PC-3 (cell line): ENCODE data around the gene DNAH10. TPM values are rescaled to one million over a fixed set of nuclear protein-coding genes. Genes with fewer than 3 reads are reported as not detected.

Experiments
- ATAC-seq: fragments of 200-7000 bp; cut with Tn5 transposase; 2 replicates; pipeline ENCODE4 v1.9.1; 2020; ENCODE audit warnings: mild to moderate bottlenecking, moderate library complexity
- BruUV-seq: library from RNA; stranded (reverse); fragments of 400-500 nt; replicated peaks from 2 replicates; lab custom pipeline; 2021; lab: Mats Ljungman, UMichigan
- CTCF ChIA-PET: fragments of 300-600 bp; sonication (Branson Sonifier 250); formaldehyde crosslinking; loops from one replicate; lab custom pipeline; 2022; ENCODE audit warnings: antibody characterized with exemption; lab: Charles Lee
- POLR2A ChIA-PET: fragments of 300-600 bp; sonication (Branson Sonifier 250); formaldehyde crosslinking; loops from one replicate; lab custom pipeline; 2022; ENCODE audit warnings: antibody characterized with exemption; ENCODE audit not compliant: unreplicated experiment; lab: Charles Lee
- DNase-seq: peaks from one replicate; pipeline ENCODE4 v3.0.0-alpha.2; 2015
- H2AFZ ChIP-seq: fragments of 300-600 bp; sonication (generic); 2 replicates; pipeline ENCODE4 v1.6.0; 2016; ENCODE audit warnings: antibody characterized with exemption, low read length
- H3F3A ChIP-seq: fragments of 300-600 bp; sonication (generic); one replicate; pipeline ENCODE4 v1.6.0; 2017; ENCODE audit warnings: antibody characterized with exemption, low read length, control low read depth, mild to moderate bottlenecking; ENCODE audit not compliant: unreplicated experiment
- H3K27ac ChIP-seq: fragments of 300-600 bp; sonication (generic); 2 replicates; pipeline ENCODE4 v1.5.1; 2016; ENCODE audit warnings: mild to moderate bottlenecking, low read length
- H3K27me3 ChIP-seq: fragments of 300-600 bp; sonication (generic); 2 replicates; pipeline ENCODE4 v1.6.1; 2016; ENCODE audit warnings: low read length, mixed read lengths
- H3K36me3 ChIP-seq: fragments of 300-600 bp; sonication (generic); 2 replicates; pipeline ENCODE4 v1.6.1; 2016; ENCODE audit warnings: low read depth, mixed run types, low read length, mixed read lengths
- H3K4me1 ChIP-seq: fragments of 300-600 bp; sonication (generic); 2 replicates; pipeline ENCODE4 v1.5.1; 2016; ENCODE audit warnings: low read length; ENCODE audit not compliant: insufficient read depth
- H3K4me2 ChIP-seq: fragments of 300-600 bp; sonication (generic); 2 replicates; pipeline ENCODE4 v1.6.0; 2016; ENCODE audit warnings: low read length
- H3K4me3 ChIP-seq: fragments of 300-600 bp; sonication (generic); 2 replicates; pipeline ENCODE4 v1.5.1; 2016; ENCODE audit warnings: mild to moderate bottlenecking, low read length, mixed read lengths
- H3K79me2 ChIP-seq: fragments of 300-600 bp; sonication (generic); 2 replicates; pipeline ENCODE4 v1.6.1; 2017; ENCODE audit warnings: low read length, mixed read lengths
- H3K9ac ChIP-seq: fragments of 300-600 bp; sonication (generic); 2 replicates; pipeline ENCODE4 v1.6.0; 2016; ENCODE audit warnings: mild to moderate bottlenecking, low read length
- H3K9me2 ChIP-seq: fragments of 300-600 bp; sonication (generic); replicated peaks from 2 replicates; pipeline ENCODE4 v1.6.1; 2016; ENCODE audit warnings: mixed run types, low read length, mixed read lengths
- H3K9me3 ChIP-seq: fragments of 300-600 bp; sonication (generic); 2 replicates; pipeline ENCODE4 v1.6.1; 2016; ENCODE audit warnings: low read length, mixed read lengths
- H4K20me1 ChIP-seq: fragments of 300-600 bp; sonication (generic); 2 replicates; pipeline ENCODE4 v1.6.1; 2016; ENCODE audit warnings: low read length, mixed read lengths
- CTCF ChIP-seq: fragments of 300-600 bp; sonication (generic); conservative IDR thresholded peaks from 2 replicates; pipeline ENCODE4 v1.5.1; 2017; ENCODE audit warnings: antibody characterized with exemption, low read depth, mild to moderate bottlenecking, low read length
- EZH2 ChIP-seq: fragments of 300-600 bp; sonication (generic); IDR thresholded peaks from one replicate; pipeline ENCODE4 v1.6.1; 2017; ENCODE audit warnings: antibody characterized with exemption, mild to moderate bottlenecking, low read length; ENCODE audit not compliant: unreplicated experiment
- EZH2phosphoT487 ChIP-seq: fragments of 300-600 bp; sonication (generic); IDR thresholded peaks from 2 replicates; pipeline ENCODE4 v1.6.1; 2018; ENCODE audit warnings: mild to moderate bottlenecking, antibody characterized with exemption, low read length, borderline replicate concordance
- intact Hi-C: fragments of 100-400 bp; cut with micrococcal nuclease; formaldehyde crosslinking; loops from 2 replicates; pipeline ENCODE4 v1.9.0; 2023
- total RNA-seq: library from RNA; depleted of rRNA; stranded (reverse); fragments of >200 nt; gene quantifications from 2 replicates; pipeline ENCODE4 v1.2.3, GENCODE V29; 2014

The DNAH10 gene
- total RNA-seq, 1 experiment from 2014 or later, result 0.15 TPM

- BruUV-seq, result no TSS peak
- intact Hi-C loops, result no loop called here
- POLR2A ChIA-PET, result no interaction called here
- H3K27ac ChIP-seq, result no peak overlapping the region
- H3K9me3 ChIP-seq, result peaks cover 6% of the 10 kb centered on the region; the same call in 1 of the 2 replicates
- H2AFZ ChIP-seq, result no peak overlapping the region
- peaks cover 8% of the 10 kb centered on the region; the same call in 1 of the 2 replicates for H3K36me3 ChIP-seq
- no peaks in the 10 kb centered on the region for H3K79me2 ChIP-seq
- no peaks in the 10 kb centered on the region for H3F3A ChIP-seq
- DNase-seq, result no peak
- H3K9me2 ChIP-seq, result no peaks in the 10 kb centered on the region
- no peaks in the 10 kb centered on the region for H4K20me1 ChIP-seq
- no peak overlapping the region for H3K4me3 ChIP-seq
- CTCF ChIA-PET, result no interaction called here
- no peaks in the 10 kb centered on the region for H3K27me3 ChIP-seq
- peaks cover 5% of the 10 kb centered on the region; the same call in 1 of the 2 replicates for H3K4me1 ChIP-seq
- TF ChIP-seq EZH2, result no peak
- TF ChIP-seq CTCF, result no peak
- TF ChIP-seq EZH2phosphoT487, result no peak
- H3K9ac ChIP-seq, result no peak overlapping the region
- no peak overlapping the region for H3K4me2 ChIP-seq
- no peak for ATAC-seq
These were observed 175.0 kb downstream of the DNAH10 start for GRCh38 chr12:123936956-123937706.

- Histone ChIP-seq H3K4me2 (no peak overlapping the region), H3K4me3 (no peak overlapping the region), H3K79me2 (no peaks in the 10 kb centered on the region), H3K9me2 (no peaks in the 10 kb centered on the region), H3K36me3 (peaks cover 8% of the 10 kb centered on the region; the same call in 1 of the 2 replicates), H3F3A (no peaks in the 10 kb centered on the region), H2AFZ (no peak overlapping the region), H3K9me3 (peaks cover 6% of the 10 kb centered on the region; the same call in 1 of the 2 replicates), H4K20me1 (no peaks in the 10 kb centered on the region), H3K27ac (no peak overlapping the region), H3K27me3 (no peaks in the 10 kb centered on the region), H3K9ac (no peak overlapping the region), H3K4me1 (peaks cover 13% of the 10 kb centered on the region)
- DNase-seq, result no peak
- POLR2A ChIA-PET, result no interaction called here
- TF ChIP-seq EZH2phosphoT487 (no peak), EZH2 (no peak), CTCF (no peak)
- BruUV-seq, result no TSS peak
- CTCF ChIA-PET, result no interaction called here
- intact Hi-C loops, result no loop called here
- ATAC-seq, result no peak
These were observed 175.8 kb downstream of the DNAH10 start for GRCh38 chr12:123937707-123938591.
